PFSK-1 (cell line): ENCODE data around the gene NRG3.

Experiments used
- FOXP2 ChIP-seq: optimal IDR thresholded peaks from 2 replicates; pipeline ENCODE3; 2011; ENCODE audit warnings: borderline replicate concordance, control low read depth, inconsistent platforms; ENCODE audit not compliant: insufficient read depth; ENCODE audit errors: extremely low read length, extremely low read depth
- POLR2AphosphoS5 ChIP-seq: IDR thresholded peaks from 2 replicates; pipeline ENCODE4 v1.6.1; 2012; ENCODE audit warnings: low read depth, mild to moderate bottlenecking, control low read depth, low read length, moderate library complexity
- SIN3A ChIP-seq: IDR thresholded peaks from 2 replicates; pipeline ENCODE4 v1.6.1; 2012; ENCODE audit warnings: mild to moderate bottlenecking, low read length, moderate library complexity, borderline replicate concordance; ENCODE audit not compliant: insufficient read depth
- TAF1 ChIP-seq: IDR thresholded peaks from 2 replicates; pipeline ENCODE4 v1.6.1; 2012; ENCODE audit warnings: low read length, control low read depth, borderline replicate concordance; ENCODE audit not compliant: insufficient read depth
- TF ChIP-seq, protein P1 (sequence below), 2 experiments: IDR thresholded peaks; 2 replicates each; pipeline versions ENCODE4 v1.6.1 to v1.8.0; 2011 to 2012; ENCODE audit warnings: low read depth in 2 of 2, low read length in 2 of 2, control low read depth in 1 of 2, inconsistent platforms in 1 of 2, mild to moderate bottlenecking in 1 of 2, moderate library complexity in 1 of 2; ENCODE audit not compliant: insufficient read depth in 1 of 2

DNA sequence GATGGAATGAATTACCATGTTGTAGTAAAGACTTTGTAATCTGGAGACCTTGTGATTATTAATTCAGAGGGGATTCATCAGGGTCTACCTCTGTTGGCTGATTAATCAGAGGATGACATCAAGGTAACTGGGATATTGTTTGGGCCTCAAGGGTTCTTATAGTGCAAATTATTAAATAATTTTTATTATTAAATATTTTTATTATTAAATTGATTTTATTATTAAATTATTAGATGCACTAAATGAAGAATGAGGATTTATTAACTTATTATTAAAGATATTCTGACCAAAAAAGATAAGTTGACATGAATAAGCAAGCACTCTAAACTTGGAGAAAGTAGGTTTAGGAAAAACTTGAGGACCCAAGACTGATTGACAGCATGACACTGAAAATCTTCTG is 661.7 kb downstream of the NRG3 start:
- TF ChIP-seq TAF1 = no peak
- no peak for TF ChIP-seq POLR2AphosphoS5
- no peak for TF ChIP-seq SIN3A
- TF ChIP-seq, protein P1, sequence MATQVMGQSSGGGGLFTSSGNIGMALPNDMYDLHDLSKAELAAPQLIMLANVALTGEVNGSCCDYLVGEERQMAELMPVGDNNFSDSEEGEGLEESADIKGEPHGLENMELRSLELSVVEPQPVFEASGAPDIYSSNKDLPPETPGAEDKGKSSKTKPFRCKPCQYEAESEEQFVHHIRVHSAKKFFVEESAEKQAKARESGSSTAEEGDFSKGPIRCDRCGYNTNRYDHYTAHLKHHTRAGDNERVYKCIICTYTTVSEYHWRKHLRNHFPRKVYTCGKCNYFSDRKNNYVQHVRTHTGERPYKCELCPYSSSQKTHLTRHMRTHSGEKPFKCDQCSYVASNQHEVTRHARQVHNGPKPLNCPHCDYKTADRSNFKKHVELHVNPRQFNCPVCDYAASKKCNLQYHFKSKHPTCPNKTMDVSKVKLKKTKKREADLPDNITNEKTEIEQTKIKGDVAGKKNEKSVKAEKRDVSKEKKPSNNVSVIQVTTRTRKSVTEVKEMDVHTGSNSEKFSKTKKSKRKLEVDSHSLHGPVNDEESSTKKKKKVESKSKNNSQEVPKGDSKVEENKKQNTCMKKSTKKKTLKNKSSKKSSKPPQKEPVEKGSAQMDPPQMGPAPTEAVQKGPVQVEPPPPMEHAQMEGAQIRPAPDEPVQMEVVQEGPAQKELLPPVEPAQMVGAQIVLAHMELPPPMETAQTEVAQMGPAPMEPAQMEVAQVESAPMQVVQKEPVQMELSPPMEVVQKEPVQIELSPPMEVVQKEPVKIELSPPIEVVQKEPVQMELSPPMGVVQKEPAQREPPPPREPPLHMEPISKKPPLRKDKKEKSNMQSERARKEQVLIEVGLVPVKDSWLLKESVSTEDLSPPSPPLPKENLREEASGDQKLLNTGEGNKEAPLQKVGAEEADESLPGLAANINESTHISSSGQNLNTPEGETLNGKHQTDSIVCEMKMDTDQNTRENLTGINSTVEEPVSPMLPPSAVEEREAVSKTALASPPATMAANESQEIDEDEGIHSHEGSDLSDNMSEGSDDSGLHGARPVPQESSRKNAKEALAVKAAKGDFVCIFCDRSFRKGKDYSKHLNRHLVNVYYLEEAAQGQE (IDR thresholded peaks at IDR 0.05; ENCODE audit: insufficient read depth in 1 of 2, low read depth in 2 of 2, low read length in 2 of 2) = no peak
- TF ChIP-seq FOXP2 = no peak
